HT-29 (cell line): ENCODE results near the gene HEPACAM. TPM values are rescaled to one million over a fixed set of nuclear protein-coding genes. Genes with fewer than 3 reads are reported as not detected.

ENCODE experiments used
- DNase-seq: peaks from one replicate; pipeline ENCODE4 v3.0.0-alpha.2; 2015; ENCODE audit warnings: low spot score
- total RNA-seq: library from RNA; depleted of rRNA; stranded (reverse); fragments of >200 nt; shearing (Covaris generic); gene quantifications from 2 replicates; pipeline ENCODE4 v1.2.3, GENCODE V29; 2014; rRNA removed

The HEPACAM gene
- total RNA-seq, 1 experiment from 2014 or later, result not detected

DNA sequence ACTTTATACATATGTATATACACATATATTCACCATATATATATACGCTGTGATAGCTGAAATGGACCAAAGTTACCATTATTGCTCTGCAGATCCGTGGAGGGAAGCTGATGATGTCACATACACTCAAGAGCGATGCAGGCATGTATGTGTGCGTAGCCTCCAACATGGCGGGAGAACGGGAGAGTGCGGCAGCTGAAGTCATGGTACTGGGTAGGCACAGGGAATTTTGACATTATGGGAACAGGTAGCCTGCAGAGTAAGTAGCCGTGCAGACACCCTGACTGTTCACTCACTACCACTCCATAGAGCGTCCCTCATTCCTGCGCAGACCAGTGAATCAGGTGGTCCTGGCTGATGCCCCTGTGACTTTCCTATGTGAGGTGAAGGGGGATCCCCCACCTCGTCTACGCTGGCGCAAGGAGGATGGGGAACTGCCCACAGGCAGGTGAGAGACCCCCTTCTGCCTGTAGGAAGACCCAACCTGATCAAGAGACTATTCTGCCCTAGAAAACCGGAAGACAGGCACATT, 65.9 kb downstream of the HEPACAM start:
- no peak for DNase-seq

DNA sequence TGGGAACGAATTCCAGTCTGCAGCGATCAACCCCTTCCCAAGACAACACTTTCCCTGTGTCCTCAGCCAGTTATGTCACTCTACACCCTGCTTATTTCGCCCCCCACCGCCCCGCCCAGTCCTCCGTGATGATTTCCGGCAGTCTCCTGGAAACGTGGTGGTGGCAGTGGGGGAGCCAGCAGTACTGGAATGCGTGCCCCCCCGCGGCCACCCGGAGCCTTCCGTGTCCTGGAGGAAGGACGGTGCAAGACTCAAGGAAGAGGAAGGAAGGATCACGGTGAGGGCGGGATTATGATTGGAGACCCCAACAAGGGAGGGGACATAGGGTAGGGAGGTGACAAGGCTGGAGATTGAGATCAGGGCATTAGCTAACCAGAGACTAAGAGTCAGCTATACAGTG, 66.5 kb downstream of the HEPACAM start:
- no peak for DNase-seq

Other genes starting within 250 kb of the HEPACAM start
- gene NRGN, start 196.1 kb downstream of the HEPACAM start, total RNA-seq, result 9.9 and 12.4 TPM in 2 replicates
- gene VSIG2, start 183.8 kb downstream of the HEPACAM start, total RNA-seq, result 137 and 149 TPM in 2 replicates
- gene ESAM, start 173.8 kb downstream of the HEPACAM start, total RNA-seq, result 31.1 and 38.2 TPM in 2 replicates
- gene MSANTD2, start 135.6 kb downstream of the HEPACAM start, total RNA-seq, result 24.2 and 27.5 TPM in 2 replicates
- gene ROBO3, start 70.6 kb downstream of the HEPACAM start, total RNA-seq, result 3.8 and 5.5 TPM in 2 replicates
- gene ROBO4, start 38.2 kb downstream of the HEPACAM start, total RNA-seq, result 0.73 TPM in 1 of 2 replicates, not detected in the other
- not detected in 2 replicates for gene HEPN1, start 16.8 kb downstream of the HEPACAM start, total RNA-seq
- 1.2 and 1.3 TPM in 2 replicates for gene CCDC15, start 18.2 kb upstream of the HEPACAM start, total RNA-seq
- 0.23 and 0.55 TPM in 2 replicates for gene SLC37A2, start 127.3 kb upstream of the HEPACAM start, total RNA-seq
- 20.9 and 26.1 TPM in 2 replicates for gene TMEM218, start 175.6 kb upstream of the HEPACAM start, total RNA-seq
- not detected in 2 replicates for gene PKNOX2, start 228.7 kb upstream of the HEPACAM start, total RNA-seq